WI38 (cell line): Measurements from ENCODE around the gene LOX.

Source experiments
- H3K4me3 ChIP-seq: 2 replicates; pipeline ENCODE4 v1.5.1; 2011; ENCODE audit warnings: low read depth, mild to moderate bottlenecking, control low read depth, low read length
- CTCF ChIP-seq: IDR thresholded peaks from 2 replicates; pipeline ENCODE4 v1.5.1; 2012; ENCODE audit warnings: low read depth, mild to moderate bottlenecking, control low read depth, low read length

LOX gene

GRCh38 chr5:122064992-122065391, 13.1 kb downstream of the LOX start:
- no peak for TF ChIP-seq CTCF
- no peak overlapping the region for H3K4me3 ChIP-seq

DNA sequence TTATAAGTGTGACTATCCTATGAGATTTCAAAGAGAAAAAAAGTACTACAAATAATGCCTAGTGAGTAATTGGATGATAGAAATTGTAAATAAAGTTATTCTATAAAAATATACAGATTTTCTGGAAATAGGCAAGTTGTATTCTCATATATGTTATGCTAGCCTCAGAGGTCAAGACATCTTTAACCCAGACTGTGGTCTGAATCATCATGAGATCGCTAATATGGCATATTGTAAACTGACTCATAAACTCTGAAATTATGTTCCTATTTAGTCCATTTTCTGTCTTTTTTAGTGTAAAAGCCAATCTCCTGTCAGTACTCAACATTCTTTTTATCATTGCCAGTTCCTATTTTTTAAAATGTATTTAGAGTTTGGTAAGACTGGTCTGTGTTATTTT, 14.2 kb downstream of the LOX start:
- no peak for TF ChIP-seq CTCF
- H3K4me3 ChIP-seq = no peak overlapping the region

DNA sequence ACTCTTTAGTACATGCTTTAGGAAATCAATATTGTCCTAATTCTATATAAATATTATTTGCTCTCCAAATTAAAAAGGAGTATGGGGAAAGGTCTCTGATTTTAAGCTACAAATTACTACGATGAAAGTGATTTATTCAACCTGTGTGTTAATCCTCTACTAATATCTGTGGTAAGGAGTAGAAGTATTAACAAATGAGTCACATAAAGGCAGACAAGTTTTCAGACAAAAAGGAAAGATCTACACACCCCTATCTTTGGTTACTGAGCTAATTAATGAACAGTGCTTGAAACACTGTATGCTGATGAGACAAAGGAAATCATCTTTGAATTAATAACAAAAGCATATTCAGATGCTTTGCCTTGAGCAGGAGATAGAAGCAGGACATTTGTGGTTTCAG, 15.9 kb downstream of the LOX start:
- no peak for TF ChIP-seq CTCF
- H3K4me3 ChIP-seq = no peak overlapping the region

GRCh38 chr5:122056913-122057312, 21.1 kb downstream of the LOX start:
- TF ChIP-seq CTCF = no peak
- no peak overlapping the region for H3K4me3 ChIP-seq

DNA sequence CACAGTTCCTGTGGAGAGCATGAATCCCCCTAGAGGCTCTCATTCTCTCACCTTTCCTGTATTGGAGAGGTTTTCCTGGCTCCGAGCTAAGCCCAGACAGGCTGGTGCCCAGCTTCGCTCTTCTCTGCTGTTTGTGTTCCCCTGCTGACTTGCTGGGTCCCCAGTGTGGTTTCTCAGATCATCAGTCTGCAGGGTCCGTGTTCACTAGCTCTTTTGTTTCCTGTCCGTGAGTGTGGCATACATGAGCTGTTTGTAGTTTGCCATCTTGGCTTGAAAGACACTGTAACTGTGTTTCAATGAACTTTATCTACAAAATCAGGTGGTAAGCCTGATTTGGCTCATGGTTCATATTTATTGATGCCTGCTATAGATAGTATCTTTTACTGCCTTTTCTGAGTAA, 23.8 kb downstream of the LOX start:
- no peak overlapping the region for H3K4me3 ChIP-seq

GRCh38 chr5:122053181-122054109, 24.6 kb downstream of the LOX start:
- H3K4me3 ChIP-seq = no peak overlapping the region
- TF ChIP-seq CTCF = no peak

More for the DNA sequence above, 23.8 kb downstream of the LOX start:
- no peak for TF ChIP-seq CTCF

GRCh38 chr5:122051569-122051968, 26.5 kb downstream of the LOX start:
- H3K4me3 ChIP-seq = no peak overlapping the region
- no peak for TF ChIP-seq CTCF
